HepG2 (cell line): ENCODE data around the gene KIF26B. TPM values are rescaled to one million over a fixed set of nuclear protein-coding genes. Genes with fewer than 3 reads are reported as not detected.

Experiments
- ATAC-seq: fragments of 200-7000 bp; cut with Tn5 transposase; 3 replicates; pipeline ENCODE4 v1.9.1; 2020; ENCODE audit warnings: mild to moderate bottlenecking, moderate library complexity
- BruUV-seq: library from RNA; stranded (reverse); fragments of 400-500 nt; replicated peaks from 2 replicates; lab custom pipeline; 2021; lab: Mats Ljungman, UMichigan
- CTCF ChIA-PET: fragments of 300-600 bp; formaldehyde crosslinking; extraction: SDS; loops from one replicate; lab custom pipeline; 2021; ENCODE audit warnings: low total read pairs, inconsistent platforms, low intra/inter-chr PET ratio; lab: Yijun Ruan, JAX
- POLR2A ChIA-PET: fragments of 350-600 bp; sonication (Branson Sonifier 250); formaldehyde crosslinking; loops from one replicate; lab custom pipeline; 2020; ENCODE audit warnings: antibody characterized with exemption, inconsistent platforms; lab: Yijun Ruan, JAX
- DNase-seq: peaks from one replicate; pipeline ENCODE4 v3.0.0-alpha.2; 2015; ENCODE audit warnings: low spot score
- FAIRE-seq: peaks from 3 replicates; lab custom pipeline; 2011; peaks lifted over from hg19 to GRCh38; lab: Jason Lieb, UNC
- H2AFZ ChIP-seq: one replicate; pipeline ENCODE4 v1.6.1; 2011; ENCODE audit warnings: low read length, inconsistent platforms
- H3K27ac ChIP-seq: fragments of 300-600 bp; 3 replicates; pipeline ENCODE4 v1.8.0; 2011; ENCODE audit warnings: mixed run types, mild to moderate bottlenecking, mixed read lengths, low read length, inconsistent platforms; ENCODE audit not compliant: insufficient read depth; ENCODE audit errors: extremely low read length
- H3K27me3 ChIP-seq, 2 experiments: fragments of 200-600 bp in 1 of 2; 2 replicates in 1 of 2; 3 replicates in 1 of 2; pipeline versions ENCODE4 v1.6.0 to v1.8.0; 2011; ENCODE audit warnings: low read length in 2 of 2, mild to moderate bottlenecking in 2 of 2, moderate library complexity in 2 of 2, inconsistent platforms in 1 of 2; ENCODE audit not compliant: insufficient read depth in 2 of 2, control insufficient read depth in 1 of 2
- H3K36me3 ChIP-seq, 2 experiments: fragments of 200-600 bp in 1 of 2; replicated peaks in 1 of 2; 2 replicates in 1 of 2; 3 replicates in 1 of 2; pipeline versions ENCODE4 v1.5.1 to v1.8.0; 2011; ENCODE audit warnings: low read length in 2 of 2, inconsistent platforms in 1 of 2; ENCODE audit not compliant: insufficient read depth in 2 of 2, control insufficient read depth in 1 of 2
- H3K4me1 ChIP-seq: 2 replicates; pipeline ENCODE4 v1.5.1; 2012; ENCODE audit warnings: low read length, inconsistent platforms; ENCODE audit not compliant: insufficient read depth
- H3K4me2 ChIP-seq: 2 replicates; pipeline ENCODE4 v1.6.0; 2011; ENCODE audit warnings: low read depth, low read length, inconsistent platforms
- H3K4me3 ChIP-seq, 3 experiments: fragments of 200-600 bp in 1 of 3; sonication (generic), shearing (Covaris generic) in 1 of 3; replicated peaks in 1 of 3; 2 replicates each; pipeline ENCODE4 v1.5.1; 2011 to 2016; ENCODE audit warnings: low read length in 3 of 3, inconsistent platforms in 2 of 3, low read depth in 2 of 3, mild to moderate bottlenecking in 2 of 3, control low read depth in 1 of 3, mixed read lengths in 1 of 3; ENCODE audit not compliant: insufficient read depth in 1 of 3
- H3K79me2 ChIP-seq: one replicate; pipeline ENCODE4 v1.6.1; 2011; ENCODE audit warnings: low read length, inconsistent platforms; ENCODE audit not compliant: insufficient read depth
- H3K9ac ChIP-seq: 2 replicates; pipeline ENCODE4 v1.6.0; 2011; ENCODE audit warnings: mild to moderate bottlenecking, low read depth, low read length, inconsistent platforms; ENCODE audit not compliant: insufficient read depth
- H3K9me3 ChIP-seq: 2 replicates; pipeline ENCODE4 v1.5.1; 2012; ENCODE audit warnings: mild to moderate bottlenecking, low read length
- H4K20me1 ChIP-seq: 2 replicates; pipeline ENCODE4 v1.6.0; 2011; ENCODE audit warnings: inconsistent platforms, mild to moderate bottlenecking, low read length, moderate library complexity; ENCODE audit not compliant: insufficient read depth
- FOXO1 ChIP-seq: sonication (generic); formaldehyde crosslinking; IDR thresholded peaks from 2 replicates; pipeline ENCODE4 v1.4.0; 2020; ENCODE audit warnings: missing genetic modification reagents
- HNRNPUL1 ChIP-seq: fragments of 200-400 bp; formaldehyde crosslinking; IDR thresholded peaks from 2 replicates; pipeline ENCODE4 v1.6.1; 2017; ENCODE audit warnings: low read depth, mild to moderate bottlenecking, low read length, moderate library complexity
- MBNL3 ChIP-seq: fragments of 250-450 bp; sonication (Bioruptor Pico); conservative IDR thresholded peaks from 2 replicates; pipeline ENCODE4 v1.8.0; 2022; ENCODE audit warnings: mild to moderate bottlenecking, inconsistent platforms
- MTA3 ChIP-seq: sonication (generic); formaldehyde crosslinking; IDR thresholded peaks from 2 replicates; pipeline ENCODE4 v1.4.0; 2020; ENCODE audit warnings: missing genetic modification reagents
- SNAI1 ChIP-seq: sonication (generic); formaldehyde crosslinking; IDR thresholded peaks from 2 replicates; pipeline ENCODE4 v1.5.0; 2020; ENCODE audit warnings: mild to moderate bottlenecking, missing genetic modification reagents, borderline replicate concordance
- STAT5B ChIP-seq: sonication (generic); formaldehyde crosslinking; IDR thresholded peaks from 2 replicates; pipeline ENCODE4 v1.4.0; 2020; ENCODE audit warnings: missing genetic modification reagents
- TBX2 ChIP-seq: sonication (generic); formaldehyde crosslinking; IDR thresholded peaks from 2 replicates; pipeline ENCODE4 v1.5.0; 2020; ENCODE audit warnings: missing genetic modification reagents, mild to moderate bottlenecking, borderline replicate concordance
- TOPORS ChIP-seq: sonication (generic); formaldehyde crosslinking; IDR thresholded peaks from 2 replicates; pipeline ENCODE4 v1.8.0; 2023; ENCODE audit warnings: mild to moderate bottlenecking, missing genetic modification reagents
- ZNF205 ChIP-seq: IDR thresholded peaks from 2 replicates; pipeline ENCODE4 v1.6.1; 2018; ENCODE audit warnings: missing biosample characterization, missing genetic modification reagents
- ZNF484 ChIP-seq: sonication (generic); formaldehyde crosslinking; IDR thresholded peaks from 2 replicates; pipeline ENCODE4 v1.5.1; 2020; ENCODE audit warnings: mild to moderate bottlenecking, low read depth, missing genetic modification reagents, borderline replicate concordance
- ZNF501 ChIP-seq: sonication (generic); formaldehyde crosslinking; IDR thresholded peaks from 2 replicates; pipeline ENCODE4 v1.5.1; 2020; ENCODE audit warnings: mild to moderate bottlenecking, moderate library complexity, missing genetic modification reagents
- ZNF670 ChIP-seq: sonication (generic); formaldehyde crosslinking; IDR thresholded peaks from 2 replicates; pipeline ENCODE4 v1.8.0; 2022; ENCODE audit warnings: mild to moderate bottlenecking, missing genetic modification reagents, borderline replicate concordance
- ZNF775 ChIP-seq: sonication (generic); formaldehyde crosslinking; IDR thresholded peaks from 2 replicates; pipeline ENCODE4 v1.4.0; 2020; ENCODE audit warnings: missing genetic modification reagents, mild to moderate bottlenecking, moderate library complexity, borderline replicate concordance
- ZNF781 ChIP-seq: sonication (generic); formaldehyde crosslinking; IDR thresholded peaks from 2 replicates; pipeline ENCODE4 v1.5.1; 2020; ENCODE audit warnings: borderline replicate concordance, mild to moderate bottlenecking, missing genetic modification reagents; ENCODE audit errors: not compliant biosample characterization
- WGBS: methylation state at CpG from one replicate; pipeline ENCODE4 v1.1.6; 2017; ENCODE audit warnings: low lambda C conversion rate; 5-methylcytosine and 5-hydroxymethylcytosine counted together
- in situ Hi-C: cut with HindIII; loops from 2 replicates; pipeline ENCODE4 v1.10.0; 2017; ENCODE audit warnings: low pct_unique_long_range_greater_than_20kb; ENCODE audit not compliant: extremely low pct_ligation_motif_present
- intact Hi-C: fragments of 100-400 bp; cut with micrococcal nuclease; formaldehyde crosslinking; loops from one replicate; pipeline ENCODE4 v1.10.0; 2022; ENCODE audit not compliant: unreplicated experiment
- polyA plus RNA-seq, 8 experiments: library from polyadenylated mRNA; depleted of rRNA in 3 of 8; stranded (reverse) in 7 of 8; unstranded in 1 of 8; fragments of >200 nt; fragmentation: Illumina TruSeq in 4 of 8; extraction: Trizol in 4 of 8; gene quantifications; 2 replicates each; pipeline versions ENCODE4 v1.2.1 to v1.2.3, GENCODE V29; 2011 to 2016; ENCODE audit warnings: low read depth in 4 of 8, missing spikeins in 1 of 8, mixed read lengths in 1 of 8; ENCODE audit not compliant: insufficient read depth in 1 of 8
- total RNA-seq, 5 experiments: library from RNA; depleted of rRNA; stranded (reverse); fragments of >200 nt; fragmentation: Illumina TruSeq; extraction: Trizol; gene quantifications; 2 replicates each; pipeline ENCODE4 v1.2.3, GENCODE V29; 2016; ENCODE audit warnings: low read depth in 1 of 5

KIF26B gene
- total and polyA plus RNA-seq, 2 of the 13 experiments (the other 11 are each of a cell fraction or from before 2014, with no cell fraction given) = 0.08 to 0.09 TPM

DNA sequence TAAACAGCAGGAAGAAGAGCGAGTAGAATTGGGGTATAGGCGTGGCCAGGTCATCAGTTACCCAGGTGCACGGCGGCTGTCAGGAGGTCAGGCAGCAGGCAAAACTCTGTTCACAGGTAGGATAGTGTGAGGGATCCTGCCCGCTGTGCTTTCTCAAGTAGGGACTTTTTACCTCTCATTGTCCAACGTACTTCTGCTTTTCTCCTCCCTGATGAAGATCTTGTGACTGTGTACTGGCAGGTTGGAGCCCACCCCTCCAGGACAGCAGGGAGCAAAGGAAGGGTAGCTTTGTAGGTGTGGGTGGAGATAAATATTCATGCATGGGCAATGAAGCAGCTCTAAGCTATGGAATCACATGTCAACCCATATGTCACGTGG, 373.5 kb downstream of the KIF26B start (continued):
- TF ChIP-seq MTA3 (CRISPR knock-in tag) = no peak
- TF ChIP-seq ZNF484 (CRISPR knock-in tag) = no peak
- TF ChIP-seq HNRNPUL1 = no peak
- no peak for TF ChIP-seq ZNF205 (CRISPR knock-in tag)
- TF ChIP-seq MBNL3 = no peak

GRCh38 chr1:245530937-245531336, 376.2 kb downstream of the KIF26B start:
- H3K4me1 ChIP-seq = no peaks in the 10 kb centered on the region
- no peaks in the 10 kb centered on the region for H4K20me1 ChIP-seq
- no peak for FAIRE-seq
- no peak overlapping the region for H2AFZ ChIP-seq
- POLR2A ChIA-PET = no interaction called here
- CTCF ChIA-PET = no interaction called here
- H3K4me3 ChIP-seq = no peak overlapping the region
- H3K27ac ChIP-seq = no peak overlapping the region
- H3K79me2 ChIP-seq = no peaks in the 10 kb centered on the region
- H3K27me3 ChIP-seq = no peaks in the 10 kb centered on the region; a peak in 1 of 5 replicates
- DNase-seq = no peak
- TF ChIP-seq ZNF670 (CRISPR knock-in tag) (no peak), TBX2 (CRISPR knock-in tag) (no peak), FOXO1 (CRISPR knock-in tag) (no peak)
- TF ChIP-seq, all 625 proteins: peak for 0
- no peaks in the 10 kb centered on the region for H3K9me3 ChIP-seq
- H3K36me3 ChIP-seq = no peaks in the 10 kb centered on the region
- no peak overlapping the region for H3K4me2 ChIP-seq
- 3% methylated on average over 2 of the region's 2 CpGs for WGBS
- ATAC-seq = no peak
- BruUV-seq = no TSS peak
- no peak overlapping the region for H3K9ac ChIP-seq
- in situ Hi-C loops = no loop called here
- intact Hi-C loops = no loop called here

- no peaks in the 10 kb centered on the region for H3K79me2 ChIP-seq
- in situ Hi-C loops = no loop called here
- H3K4me1 ChIP-seq = no peaks in the 10 kb centered on the region
- WGBS = 28% methylated on average over 3 of the region's 3 CpGs
- FAIRE-seq (no peak), DNase-seq (no peak), ATAC-seq (no peak)
- no peak overlapping the region for H3K4me2 ChIP-seq
- H3K4me3 ChIP-seq = no peak overlapping the region
- no TSS peak for BruUV-seq
- TF ChIP-seq TOPORS (CRISPR knock-in tag) = no peak
- no peak for TF ChIP-seq STAT5B
- no peak for TF ChIP-seq SNAI1
- TF ChIP-seq ZNF781 = no peak
- TF ChIP-seq ZNF501 (CRISPR knock-in tag) = no peak
- TF ChIP-seq ZNF775 (CRISPR knock-in tag) = no peak
- no peak overlapping the region for H3K27ac ChIP-seq
- POLR2A ChIA-PET = no interaction called here
- no peaks in the 10 kb centered on the region for H3K9me3 ChIP-seq
- CTCF ChIA-PET = no interaction called here
- intact Hi-C loops = no loop called here
- H4K20me1 ChIP-seq = no peaks in the 10 kb centered on the region
- no peaks in the 10 kb centered on the region for H3K27me3 ChIP-seq
- H3K36me3 ChIP-seq = no peaks in the 10 kb centered on the region
- H2AFZ ChIP-seq = no peak overlapping the region
- no peak overlapping the region for H3K9ac ChIP-seq
Measured at GRCh38 chr1:245537992-245538391, 383.2 kb downstream of the KIF26B start.
